Omental fat pad (tissue), 4 donors: ENCODE measurements around the gene SEMA5A. TPM values are rescaled to one million over a fixed set of nuclear protein-coding genes. Genes with fewer than 3 reads are reported as not detected.

ENCODE experiments used
- ATAC-seq: fragments of 150-250 bp; one replicate; pipeline ENCODE4 v1.9.1; 2016; ENCODE audit warnings: mild to moderate bottlenecking, moderate library complexity; ENCODE audit not compliant: low FRiP score
- DNase-seq: peaks from one replicate; pipeline ENCODE4 v3.0.0-alpha.2; 2019; ENCODE audit warnings: low spot score
- CTCF ChIP-seq, 3 donors: fragments of 450-650 bp; IDR thresholded peaks; one replicate each; pipeline ENCODE4 v1.5.1; 2016 to 2017; ENCODE audit warnings: antibody characterized with exemption in 3 of 3, mild to moderate bottlenecking in 3 of 3, moderate library complexity in 2 of 3
- total RNA-seq, 4 donors: library from RNA; depleted of rRNA; stranded (reverse); fragments of >200 nt; gene quantifications; one replicate each; pipeline ENCODE4 v1.1.0, GENCODE V29; 2016

SEMA5A gene
- total RNA-seq, 4 donors from 2014 or later: 6.3 to 60.2 (median 22.1) TPM

DNA sequence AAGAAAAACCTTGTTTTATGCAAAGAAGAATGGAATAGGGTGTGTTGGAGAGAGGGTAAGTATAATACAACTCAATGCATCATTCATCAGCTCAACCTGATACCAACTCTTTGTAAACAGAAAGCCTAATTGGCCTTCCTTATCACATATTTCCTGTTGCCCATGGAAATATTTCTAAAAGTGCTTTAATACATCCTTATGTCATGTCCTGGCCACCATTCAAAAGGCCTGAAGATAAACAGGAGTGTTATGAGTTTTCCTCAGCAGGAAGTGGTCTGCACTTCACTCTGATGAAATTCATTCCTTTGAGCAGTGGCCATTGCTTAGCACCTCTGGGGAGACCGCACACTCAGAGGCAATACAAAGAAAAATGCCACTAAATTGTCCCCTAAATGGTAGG is 511.2 kb downstream of the SEMA5A start:
- DNase-seq: no peak
- no peak for TF ChIP-seq CTCF (IDR thresholded peaks at IDR 0.05)
- ATAC-seq: no peak

DNA sequence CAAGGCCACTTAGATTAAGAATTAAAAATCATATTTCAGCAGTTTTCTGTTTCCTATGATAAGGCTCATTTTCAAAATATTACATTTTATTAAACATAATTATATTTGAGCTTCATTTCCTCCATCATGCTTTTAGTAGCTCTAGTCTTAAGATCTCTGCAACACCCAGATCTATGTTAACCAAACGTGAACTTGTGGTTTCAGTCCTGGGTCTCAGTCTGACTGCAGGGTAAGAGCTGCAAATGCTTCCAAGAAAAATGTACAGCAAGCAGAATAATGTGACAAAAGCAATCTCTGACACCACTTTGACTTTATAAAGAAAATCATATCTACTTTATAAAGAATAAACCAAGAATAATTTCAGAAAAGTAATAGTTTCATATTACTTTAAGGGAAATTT is 512.4 kb downstream of the SEMA5A start:
- DNase-seq (no peak), ATAC-seq (no peak)
- TF ChIP-seq CTCF (IDR thresholded peaks at IDR 0.05): no peak

DNA sequence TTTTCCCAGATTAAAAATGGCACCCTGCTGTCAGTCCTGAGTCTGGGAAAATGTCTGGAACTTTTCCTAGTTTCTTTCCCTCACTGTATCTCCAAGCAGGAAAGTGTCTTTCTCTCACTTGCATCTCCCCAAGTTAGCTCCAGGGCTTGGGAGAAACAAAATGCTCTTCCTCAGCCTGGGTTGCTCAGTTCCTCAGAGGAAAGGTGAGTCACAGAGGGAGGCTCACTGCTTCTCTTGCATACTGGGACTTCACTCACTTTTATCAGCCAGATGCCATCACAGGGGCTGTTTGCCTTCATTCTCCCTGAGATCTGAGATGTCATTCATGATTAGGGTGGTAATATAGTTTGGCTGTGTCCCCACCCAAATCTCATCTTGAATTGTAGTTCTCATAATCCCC is 519.9 kb downstream of the SEMA5A start:
- DNase-seq (no peak), ATAC-seq (no peak)
- no peak for TF ChIP-seq CTCF (IDR thresholded peaks at IDR 0.05)

DNA sequence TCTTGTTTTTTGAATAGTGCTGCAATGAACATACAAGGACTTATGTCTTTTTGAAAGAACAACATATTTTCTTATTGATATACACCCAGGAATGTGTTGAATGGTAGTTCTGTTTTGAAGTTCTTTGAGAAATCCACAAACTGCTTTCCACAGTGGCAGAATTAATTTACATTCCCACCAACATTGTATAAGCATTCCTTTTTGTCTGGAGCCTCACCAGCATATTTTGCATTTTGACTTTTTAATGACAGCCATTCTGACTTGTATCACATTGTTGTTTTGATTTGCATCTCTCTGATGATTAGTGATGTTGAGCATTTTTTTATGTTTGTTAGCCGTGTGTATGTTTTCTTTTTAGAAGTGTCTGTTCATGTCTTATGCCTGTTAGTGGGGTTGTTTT is 524.9 kb downstream of the SEMA5A start:
- ATAC-seq: no peak
- TF ChIP-seq CTCF (IDR thresholded peaks at IDR 0.05): no peak
- no peak for DNase-seq

- TF ChIP-seq CTCF (IDR thresholded peaks at IDR 0.05): no peak
- DNase-seq (no peak), ATAC-seq (no peak)
Observed at GRCh38 chr5:9015937-9016270, 530.0 kb downstream of the SEMA5A start.

DNA sequence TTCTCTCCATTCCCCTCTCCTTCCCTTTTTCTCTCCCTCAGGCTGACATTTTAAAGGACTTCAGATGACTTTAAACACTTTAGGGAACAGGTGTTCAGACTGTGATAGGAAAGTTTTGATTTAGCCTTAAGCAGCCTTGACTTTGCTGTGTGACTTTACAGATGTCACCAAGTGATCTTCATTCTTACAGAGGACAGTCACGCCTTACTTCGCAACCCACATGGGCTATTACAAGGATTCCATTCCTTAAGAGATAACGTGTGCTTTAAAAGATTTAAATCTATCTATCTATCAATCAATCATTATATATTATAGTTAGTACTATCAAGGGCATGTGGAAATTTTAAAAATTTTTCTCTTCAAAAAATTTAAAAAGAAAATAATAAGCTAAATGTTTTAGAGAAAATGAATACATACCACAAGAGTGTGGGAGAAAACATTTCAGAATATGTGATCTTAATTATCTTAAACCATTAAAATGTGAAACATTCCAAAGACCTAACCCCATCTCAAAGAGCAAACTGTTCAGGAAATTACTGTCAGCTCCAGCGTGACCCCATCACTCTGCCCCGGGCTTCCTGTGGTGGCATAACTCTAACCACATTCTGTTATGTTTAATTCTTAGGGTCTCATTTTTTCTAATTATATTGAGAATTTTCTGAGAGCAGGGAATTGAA is 530.5 kb downstream of the SEMA5A start:
- DNase-seq (no peak), ATAC-seq (no peak)
- no peak for TF ChIP-seq CTCF (IDR thresholded peaks at IDR 0.05)

GRCh38 chr5:9013147-9013546 is 532.7 kb downstream of the SEMA5A start:
- ATAC-seq: no peak
- no peak for TF ChIP-seq CTCF (IDR thresholded peaks at IDR 0.05)
- no peak for DNase-seq
